Osteoblast (primary cell): Measurements from ENCODE around the gene C9. TPM values are rescaled to one million over a fixed set of nuclear protein-coding genes. Genes with fewer than 3 reads are reported as not detected.
"Not testable (repeated sequence)": the region's sequence is repeated elsewhere in the genome, so short reads cannot be mapped to it uniquely, and the experiment has no call there.

Experiments
- DNase-seq: peaks from one replicate; pipeline ENCODE4 v3.0.0; 2011; ENCODE audit warnings: low spot score, mixed read lengths; ENCODE audit not compliant: insufficient read length; ENCODE audit errors: missing footprints
- H2AFZ ChIP-seq: 2 replicates; pipeline ENCODE4 v1.6.0; 2011; ENCODE audit warnings: mild to moderate bottlenecking, low read length
- H3K27ac ChIP-seq: 2 replicates; pipeline ENCODE4 v1.5.1; 2011; ENCODE audit warnings: mild to moderate bottlenecking, low read depth, low read length, moderate library complexity
- H3K27me3 ChIP-seq: 2 replicates; pipeline ENCODE4 v1.6.0; 2012; ENCODE audit warnings: mild to moderate bottlenecking, control low read depth, inconsistent platforms, low read length, moderate library complexity; ENCODE audit not compliant: insufficient read depth
- H3K36me3 ChIP-seq: 2 replicates; pipeline ENCODE4 v1.5.1; 2011; ENCODE audit warnings: mild to moderate bottlenecking, low read length, control low read depth, moderate library complexity; ENCODE audit not compliant: insufficient read depth
- H3K4me1 ChIP-seq: 2 replicates; pipeline ENCODE4 v1.5.1; 2011; ENCODE audit warnings: mild to moderate bottlenecking, low read length, control low read depth, moderate library complexity; ENCODE audit not compliant: insufficient read depth
- H3K4me2 ChIP-seq: 2 replicates; pipeline ENCODE4 v1.6.0; 2011; ENCODE audit warnings: mild to moderate bottlenecking, low read length; ENCODE audit not compliant: insufficient read depth
- H3K4me3 ChIP-seq: fragments of 200-600 bp; sonication (generic); 3 replicates; pipeline ENCODE4 v1.5.1; 2012; ENCODE audit warnings: mild to moderate bottlenecking, low read length, inconsistent platforms; ENCODE audit not compliant: insufficient read depth
- H3K79me2 ChIP-seq: 2 replicates; pipeline ENCODE4 v1.6.0; 2012; ENCODE audit warnings: mild to moderate bottlenecking, low read length, control low read depth, inconsistent platforms; ENCODE audit not compliant: insufficient read depth
- H3K9me3 ChIP-seq: 2 replicates; pipeline ENCODE4 v1.5.1; 2011; ENCODE audit warnings: low read depth, low read length, control low read depth
- H4K20me1 ChIP-seq: 2 replicates; pipeline ENCODE4 v1.6.0; 2012; ENCODE audit warnings: mild to moderate bottlenecking, low read length, control low read depth; ENCODE audit not compliant: insufficient read depth
- total RNA-seq: library from RNA; depleted of rRNA; stranded (reverse); fragments of >200 nt; gene quantifications from 2 replicates; pipeline ENCODE4 v1.2.3, GENCODE V29; 2012
- TF ChIP-seq, protein P1 (sequence below): IDR thresholded peaks from 2 replicates; pipeline ENCODE4 v1.5.1; 2011; ENCODE audit warnings: mild to moderate bottlenecking, low read depth, low read length, moderate library complexity; ENCODE audit errors: extremely low read depth

The C9 gene
- total RNA-seq, 1 donor: 0.36 TPM

DNA sequence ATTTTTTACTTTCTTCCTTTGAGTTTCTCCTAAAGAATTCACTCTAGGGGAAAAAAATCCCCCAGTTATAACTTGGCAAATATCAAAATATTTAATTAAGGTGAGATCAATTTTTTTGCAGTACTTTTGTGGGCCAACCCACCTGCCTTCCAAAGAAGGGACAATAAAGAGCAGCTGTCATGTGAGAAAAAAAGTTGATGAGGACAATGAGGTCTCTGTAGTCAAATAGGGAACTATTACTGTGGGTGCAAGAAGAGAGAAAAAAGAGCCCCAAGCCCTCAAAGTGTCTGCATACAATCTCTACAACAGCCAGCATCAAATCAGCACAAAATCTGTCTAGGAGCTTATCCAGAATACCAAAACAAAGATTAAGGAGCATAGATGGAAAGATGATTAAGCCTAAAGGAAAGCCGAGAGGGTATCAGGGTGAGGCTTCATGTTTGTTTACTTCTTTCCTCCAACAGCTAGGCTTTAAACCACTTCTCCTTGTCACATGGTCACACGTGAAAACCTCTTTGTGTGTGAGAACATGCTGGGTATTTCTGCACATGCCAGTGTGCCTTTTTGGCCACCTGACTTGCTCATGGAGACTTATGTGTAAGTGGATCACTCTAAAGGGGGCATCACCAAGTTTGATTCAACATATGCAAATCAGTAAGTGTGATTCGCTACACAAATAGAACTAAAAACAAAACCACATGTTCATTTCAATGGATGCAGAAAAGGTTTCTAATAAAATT lies 125.8 kb downstream of the C9 start:
- Histone ChIP-seq H3K4me3 (no peak overlapping the region), H3K9me3 (no peaks in the 10 kb centered on the region), H3K4me2 (no peak overlapping the region), H3K27ac (no peak overlapping the region), H3K4me1 (no peaks in the 10 kb centered on the region), H3K79me2 (no peaks in the 10 kb centered on the region), H3K36me3 (no peaks in the 10 kb centered on the region), H2AFZ (no peak overlapping the region), H4K20me1 (no peaks in the 10 kb centered on the region), H3K27me3 (peaks cover 13% of the 10 kb centered on the region)
- DNase-seq: no peak
- TF ChIP-seq, protein P1, sequence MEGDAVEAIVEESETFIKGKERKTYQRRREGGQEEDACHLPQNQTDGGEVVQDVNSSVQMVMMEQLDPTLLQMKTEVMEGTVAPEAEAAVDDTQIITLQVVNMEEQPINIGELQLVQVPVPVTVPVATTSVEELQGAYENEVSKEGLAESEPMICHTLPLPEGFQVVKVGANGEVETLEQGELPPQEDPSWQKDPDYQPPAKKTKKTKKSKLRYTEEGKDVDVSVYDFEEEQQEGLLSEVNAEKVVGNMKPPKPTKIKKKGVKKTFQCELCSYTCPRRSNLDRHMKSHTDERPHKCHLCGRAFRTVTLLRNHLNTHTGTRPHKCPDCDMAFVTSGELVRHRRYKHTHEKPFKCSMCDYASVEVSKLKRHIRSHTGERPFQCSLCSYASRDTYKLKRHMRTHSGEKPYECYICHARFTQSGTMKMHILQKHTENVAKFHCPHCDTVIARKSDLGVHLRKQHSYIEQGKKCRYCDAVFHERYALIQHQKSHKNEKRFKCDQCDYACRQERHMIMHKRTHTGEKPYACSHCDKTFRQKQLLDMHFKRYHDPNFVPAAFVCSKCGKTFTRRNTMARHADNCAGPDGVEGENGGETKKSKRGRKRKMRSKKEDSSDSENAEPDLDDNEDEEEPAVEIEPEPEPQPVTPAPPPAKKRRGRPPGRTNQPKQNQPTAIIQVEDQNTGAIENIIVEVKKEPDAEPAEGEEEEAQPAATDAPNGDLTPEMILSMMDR: no peak

DNA sequence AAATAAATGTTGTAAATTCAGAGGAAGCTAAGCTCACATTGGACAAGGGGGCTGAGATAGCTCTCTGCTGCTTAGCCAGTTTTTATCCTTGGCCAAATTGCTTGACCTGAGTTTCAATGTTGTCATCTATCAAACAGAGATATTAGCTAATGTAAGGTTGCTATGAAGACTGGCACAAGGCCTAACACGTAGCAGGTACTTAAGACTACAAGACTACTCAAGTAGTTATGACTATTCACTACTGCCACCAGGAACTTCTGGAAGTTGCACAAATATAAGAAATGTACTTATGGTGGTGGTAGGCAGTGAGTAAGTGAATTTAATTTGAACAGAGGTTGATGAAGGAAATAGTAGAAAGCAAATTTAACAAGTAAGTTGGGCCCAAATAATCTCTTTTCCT lies 127.6 kb downstream of the C9 start:
- peaks cover 5% of the 10 kb centered on the region for H3K4me1 ChIP-seq
- H3K4me3 ChIP-seq: no peak overlapping the region
- no peak overlapping the region for H2AFZ ChIP-seq
- no peaks in the 10 kb centered on the region for H3K36me3 ChIP-seq
- no peaks in the 10 kb centered on the region for H3K9me3 ChIP-seq
- no peak overlapping the region for H3K27ac ChIP-seq
- TF ChIP-seq, protein P1: no peak
- H3K79me2 ChIP-seq: no peaks in the 10 kb centered on the region
- H3K4me2 ChIP-seq: no peak overlapping the region
- H3K27me3 ChIP-seq: peaks cover 13% of the 10 kb centered on the region
- H4K20me1 ChIP-seq: no peaks in the 10 kb centered on the region
- no peak for DNase-seq

DNA sequence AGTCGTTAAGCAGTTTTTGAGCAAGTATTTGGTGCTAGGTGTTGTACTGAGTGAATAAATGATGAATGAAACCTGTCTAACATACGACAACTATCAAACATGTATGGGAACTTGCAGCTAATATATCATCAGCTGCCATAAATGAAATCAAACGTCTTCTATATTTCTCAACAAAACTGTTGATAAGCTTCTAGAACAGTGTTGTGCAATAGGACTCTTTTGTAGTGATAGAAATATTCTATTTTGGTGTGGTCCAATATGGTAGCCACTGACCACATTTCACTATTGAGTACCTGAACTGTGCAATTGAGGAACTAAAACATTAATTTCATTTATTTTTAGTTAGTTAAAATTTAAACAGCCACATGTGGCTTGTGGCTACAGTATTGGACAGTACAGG lies 128.6 kb downstream of the C9 start:
- no peak for DNase-seq
- H2AFZ ChIP-seq: no peak overlapping the region
- TF ChIP-seq, protein P1: no peak
- no peak overlapping the region for H3K4me2 ChIP-seq
- H3K9me3 ChIP-seq: no peaks in the 10 kb centered on the region
- no peak overlapping the region for H3K4me3 ChIP-seq
- no peaks in the 10 kb centered on the region for H3K79me2 ChIP-seq
- H4K20me1 ChIP-seq: no peaks in the 10 kb centered on the region
- H3K36me3 ChIP-seq: no peaks in the 10 kb centered on the region
- H3K4me1 ChIP-seq: peaks cover 5% of the 10 kb centered on the region
- peaks cover 13% of the 10 kb centered on the region for H3K27me3 ChIP-seq
- H3K27ac ChIP-seq: no peak overlapping the region

DNA sequence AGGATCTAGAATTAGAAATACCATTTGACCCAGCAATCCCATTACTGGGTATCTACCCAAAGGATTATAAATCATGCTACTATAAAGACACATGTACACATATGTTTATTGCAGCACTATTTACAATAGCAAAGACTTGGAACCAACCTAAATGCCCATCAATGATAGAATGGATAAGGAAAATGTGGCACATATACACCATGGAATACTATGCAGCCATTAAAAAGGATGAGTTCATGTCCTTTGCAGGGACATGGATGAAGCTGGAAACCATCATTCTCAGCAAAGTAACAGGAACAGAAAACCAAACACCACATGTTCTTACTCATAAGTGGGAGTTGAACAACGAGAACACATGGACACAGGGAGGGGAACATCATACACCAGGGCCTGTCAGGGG lies 129.8 kb downstream of the C9 start:
- H4K20me1 ChIP-seq, H3K9me3 ChIP-seq, H3K27ac ChIP-seq, H3K79me2 ChIP-seq, H3K4me1 ChIP-seq, H3K4me3 ChIP-seq, H3K36me3 ChIP-seq, H2AFZ ChIP-seq, H3K4me2 ChIP-seq, DNase-seq: not testable (repeated sequence)
- peaks cover 13% of the 10 kb centered on the region for H3K27me3 ChIP-seq

Other genes starting within 250 kb of the C9 start
- under 0.01 TPM in 1 of 2 replicates, not detected in the other for gene FYB1, start 144.9 kb downstream of the C9 start, total RNA-seq
- 277 and 296 TPM in 2 replicates for gene DAB2, start 60.5 kb upstream of the C9 start, total RNA-seq